ENCODE data around the gene C18orf32.
A peak's percentile ranks its signal among the peaks of the same experiment; 100 is the strongest.

C18orf32 gene

GRCh38 chr18:49499046-49499637 is 12.1 kb upstream of the C18orf32 start:
- no peak overlapping the region for H3K4me3 ChIP-seq (ENCODE audit: low read depth, low read length)
- TF ChIP-seq CTCF (IDR thresholded peaks at IDR 0.05; ENCODE audit: control insufficient read depth, extremely low read depth, insufficient read depth) = no peak

GRCh38 chr18:49495480-49495879 is 8.4 kb upstream of the C18orf32 start:
- TF ChIP-seq CTCF (IDR thresholded peaks at IDR 0.05; ENCODE audit: control insufficient read depth, extremely low read depth, insufficient read depth) = no peak
- no peak overlapping the region for H3K4me3 ChIP-seq (ENCODE audit: low read depth, low read length)

More at GRCh38 chr18:49499046-49499637, 12.1 kb upstream of the C18orf32 start:
- no peak for DNase-seq (ENCODE audit: low read depth)

DNA sequence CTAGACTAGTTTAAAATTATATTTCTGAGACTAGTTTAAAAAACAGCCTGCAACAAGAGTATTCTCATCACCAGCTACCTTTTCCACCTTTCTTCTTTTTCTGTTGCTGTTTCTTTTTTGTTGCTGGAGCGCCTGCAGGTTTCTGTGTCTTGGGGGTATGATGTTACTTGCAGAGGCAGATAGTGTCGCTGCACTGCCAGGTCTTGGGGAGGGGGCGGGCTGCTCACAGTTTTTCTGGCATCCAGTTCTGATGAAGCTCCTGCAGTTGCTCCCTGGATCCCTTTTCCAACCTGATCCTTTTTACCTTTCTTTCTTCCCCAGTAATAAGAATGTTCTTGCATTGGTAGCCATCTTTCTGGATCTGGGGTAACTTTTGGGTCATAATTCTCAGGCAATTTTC is 8.0 kb upstream of the C18orf32 start:
- no peak for DNase-seq (ENCODE audit: low read depth)
- no peak overlapping the region for H3K4me3 ChIP-seq (ENCODE audit: low read depth, low read length)
- no peak for TF ChIP-seq CTCF (IDR thresholded peaks at IDR 0.05; ENCODE audit: control insufficient read depth, extremely low read depth, insufficient read depth)

More at GRCh38 chr18:49495480-49495879, 8.4 kb upstream of the C18orf32 start:
- DNase-seq (ENCODE audit: low read depth) = no peak

DNA sequence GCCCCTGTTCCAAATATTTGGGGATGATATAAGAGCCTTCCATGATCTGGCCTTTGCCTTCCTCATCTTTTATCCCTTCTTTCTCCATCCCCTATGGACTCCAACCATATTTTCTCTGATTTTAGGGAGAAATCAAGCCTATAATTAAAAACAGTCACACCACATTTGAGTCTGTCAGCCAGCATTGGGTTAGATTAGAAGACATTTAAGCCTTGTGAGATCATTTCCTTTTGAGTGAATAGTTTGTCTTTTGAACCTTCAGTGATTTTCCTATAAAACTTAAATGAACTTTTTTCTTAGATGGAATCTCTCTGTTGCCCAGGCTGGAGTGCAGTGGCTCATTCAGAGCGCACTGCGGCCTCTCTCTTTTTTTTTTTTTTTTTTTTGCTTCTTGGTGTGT is 7.6 kb upstream of the C18orf32 start:
- TF ChIP-seq CTCF (IDR thresholded peaks at IDR 0.05; ENCODE audit: control insufficient read depth, extremely low read depth, insufficient read depth) = no peak
- no peak for DNase-seq (ENCODE audit: low read depth)

DNA sequence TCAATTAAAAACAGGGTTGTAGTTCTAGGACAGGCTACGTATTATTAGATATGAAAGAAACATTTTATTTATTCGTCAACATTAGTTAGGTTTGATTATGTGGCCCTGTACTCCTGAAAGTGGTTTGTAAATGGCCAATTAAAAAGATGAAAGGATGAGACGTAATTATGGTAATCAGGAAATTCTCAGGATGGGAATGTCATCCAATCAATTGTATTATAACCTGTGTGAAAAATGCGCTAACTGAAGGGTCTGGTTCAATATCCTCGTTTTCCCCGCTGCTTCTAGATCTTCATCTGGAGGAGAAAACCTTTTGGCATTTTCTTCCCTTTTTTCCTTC is 5.6 kb upstream of the C18orf32 start:
- TF ChIP-seq CTCF (IDR thresholded peaks at IDR 0.05; ENCODE audit: control insufficient read depth, extremely low read depth, insufficient read depth) = no peak
- no peak for DNase-seq (ENCODE audit: low read depth)
- H3K4me3 ChIP-seq (ENCODE audit: low read depth, low read length) = no peak overlapping the region

More for the DNA sequence above, 7.6 kb upstream of the C18orf32 start:
- no peak overlapping the region for H3K4me3 ChIP-seq (ENCODE audit: low read depth, low read length)

GRCh38 chr18:49491857-49492693 is 5.0 kb upstream of the C18orf32 start, which contains the start of gene RPL17:
TSS of gene RPL17 (minus strand) at chr18:49492465.
- peak; percentile 100 for DNase-seq (ENCODE audit: low read depth)
- peak within 1 kb of the TSS; percentile 79 for H3K4me3 ChIP-seq (ENCODE audit: low read depth, low read length)
- TF ChIP-seq CTCF (IDR thresholded peaks at IDR 0.05; ENCODE audit: control insufficient read depth, extremely low read depth, insufficient read depth) = no peak
